T-helper 1 cell treated with Interleukin-12 subunit alpha and Interleukin-12 subunit beta and Interleukin-4 antibody, amounts not matched to agents 30 μg/mL and 1 μg/mL, for 36 hours (primary cell): ENCODE data around the gene KCTD10.

Source experiments
- H3K27ac Mint-ChIP-seq: one replicate; pipeline ENCODE4 v1.8.0; 2021; ENCODE audit warnings: mild to moderate bottlenecking, mixed read lengths
- H3K27me3 Mint-ChIP-seq: one replicate; pipeline ENCODE4 v1.8.0; 2021; ENCODE audit warnings: low read depth, mixed read lengths
- H3K36me3 Mint-ChIP-seq: one replicate; pipeline ENCODE4 v1.8.0; 2021; ENCODE audit warnings: low read depth, mixed read lengths
- H3K4me1 Mint-ChIP-seq: one replicate; pipeline ENCODE4 v1.8.0; 2021; ENCODE audit warnings: low read depth, mixed read lengths
- H3K4me3 Mint-ChIP-seq: one replicate; pipeline ENCODE4 v1.8.0; 2021; ENCODE audit warnings: mild to moderate bottlenecking, moderate library complexity, mixed read lengths
- H3K9me3 Mint-ChIP-seq: one replicate; pipeline ENCODE4 v1.8.0; 2021; ENCODE audit warnings: mixed read lengths

Gene KCTD10

GRCh38 chr12:109477185-109477962 is at the start of gene KCTD10, which contains the start of gene UBE3B:
TSS of gene KCTD10 (minus strand) at chr12:109477300. CDS start at chr12:109477262, 38 bp downstream.
TSS of gene UBE3B (plus strand) at chr12:109477634. CDS start at chr12:109483552, 5,918 bp downstream.
- Mint-ChIP-seq H3K4me3 (peak within 1 kb of the TSS; percentile 99), H3K9me3 (no peaks in the 10 kb centered on the region), H3K36me3 (no peaks in the 10 kb centered on the region), H3K4me1 (peaks cover 28% of the 10 kb centered on the region), H3K27ac (peak within 1 kb of the TSS; percentile 98), H3K27me3 (no peaks in the 10 kb centered on the region)

- H3K9me3 Mint-ChIP-seq, result no peaks in the 10 kb centered on the region
- H3K4me3 Mint-ChIP-seq, result no peak overlapping the region
- H3K27me3 Mint-ChIP-seq, result no peaks in the 10 kb centered on the region
- peaks cover 12% of the 10 kb centered on the region for H3K36me3 Mint-ChIP-seq
- H3K27ac Mint-ChIP-seq, result no peak overlapping the region
- H3K4me1 Mint-ChIP-seq, result no peaks in the 10 kb centered on the region
Measured at GRCh38 chr12:109525279-109525585, 48.1 kb upstream of the KCTD10 start.

GRCh38 chr12:109524466-109525278 is 47.6 kb upstream of the KCTD10 start:
- H3K27me3 Mint-ChIP-seq, result no peaks in the 10 kb centered on the region
- H3K36me3 Mint-ChIP-seq, result peaks cover 10% of the 10 kb centered on the region
- H3K4me1 Mint-ChIP-seq, result no peaks in the 10 kb centered on the region
- no peaks in the 10 kb centered on the region for H3K9me3 Mint-ChIP-seq
- H3K4me3 Mint-ChIP-seq, result no peak overlapping the region
- no peak overlapping the region for H3K27ac Mint-ChIP-seq

GRCh38 chr12:109523504-109523903 is 46.4 kb upstream of the KCTD10 start:
- Mint-ChIP-seq H3K9me3 (no peaks in the 10 kb centered on the region), H3K4me1 (no peaks in the 10 kb centered on the region), H3K27me3 (no peaks in the 10 kb centered on the region), H3K27ac (no peak overlapping the region), H3K4me3 (no peak overlapping the region), H3K36me3 (peaks cover 14% of the 10 kb centered on the region)

GRCh38 chr12:109523071-109523470 is 46.0 kb upstream of the KCTD10 start:
- Mint-ChIP-seq H3K27me3 (no peaks in the 10 kb centered on the region), H3K9me3 (no peaks in the 10 kb centered on the region), H3K4me3 (no peak overlapping the region), H3K27ac (no peak overlapping the region), H3K36me3 (peaks cover 18% of the 10 kb centered on the region), H3K4me1 (no peaks in the 10 kb centered on the region)

GRCh38 chr12:109521831-109522230 is 44.7 kb upstream of the KCTD10 start:
- no peak overlapping the region for H3K27ac Mint-ChIP-seq
- H3K9me3 Mint-ChIP-seq, result no peaks in the 10 kb centered on the region
- no peaks in the 10 kb centered on the region for H3K27me3 Mint-ChIP-seq
- peaks cover 26% of the 10 kb centered on the region for H3K36me3 Mint-ChIP-seq
- no peak overlapping the region for H3K4me3 Mint-ChIP-seq
- H3K4me1 Mint-ChIP-seq, result no peaks in the 10 kb centered on the region

- Mint-ChIP-seq H3K36me3 (peaks cover 26% of the 10 kb centered on the region), H3K4me1 (no peaks in the 10 kb centered on the region), H3K9me3 (no peaks in the 10 kb centered on the region), H3K4me3 (no peak overlapping the region), H3K27me3 (no peaks in the 10 kb centered on the region), H3K27ac (no peak overlapping the region)
Measured at GRCh38 chr12:109519787-109520186, 42.7 kb upstream of the KCTD10 start.

- H3K27me3 Mint-ChIP-seq, result no peaks in the 10 kb centered on the region
- no peaks in the 10 kb centered on the region for H3K4me1 Mint-ChIP-seq
- H3K27ac Mint-ChIP-seq, result no peak overlapping the region
- peaks cover 30% of the 10 kb centered on the region for H3K36me3 Mint-ChIP-seq
- H3K9me3 Mint-ChIP-seq, result no peaks in the 10 kb centered on the region
- H3K4me3 Mint-ChIP-seq, result no peak overlapping the region
Measured at GRCh38 chr12:109518820-109519665, 41.9 kb upstream of the KCTD10 start.

- H3K27ac Mint-ChIP-seq, result no peak overlapping the region
- no peaks in the 10 kb centered on the region for H3K4me1 Mint-ChIP-seq
- H3K36me3 Mint-ChIP-seq, result peaks cover 30% of the 10 kb centered on the region
- H3K4me3 Mint-ChIP-seq, result no peak overlapping the region
- H3K27me3 Mint-ChIP-seq, result no peaks in the 10 kb centered on the region
- H3K9me3 Mint-ChIP-seq, result no peaks in the 10 kb centered on the region
Measured at GRCh38 chr12:109517619-109518018, 40.5 kb upstream of the KCTD10 start.

GRCh38 chr12:109513977-109514376 is 36.9 kb upstream of the KCTD10 start:
- Mint-ChIP-seq H3K9me3 (no peaks in the 10 kb centered on the region), H3K36me3 (peaks cover 47% of the 10 kb centered on the region), H3K27me3 (no peaks in the 10 kb centered on the region), H3K4me3 (no peak overlapping the region), H3K4me1 (no peaks in the 10 kb centered on the region), H3K27ac (no peak overlapping the region)

- peaks cover 46% of the 10 kb centered on the region for H3K36me3 Mint-ChIP-seq
- H3K4me1 Mint-ChIP-seq, result no peaks in the 10 kb centered on the region
- no peaks in the 10 kb centered on the region for H3K27me3 Mint-ChIP-seq
- no peak overlapping the region for H3K27ac Mint-ChIP-seq
- no peaks in the 10 kb centered on the region for H3K9me3 Mint-ChIP-seq
- H3K4me3 Mint-ChIP-seq, result no peak overlapping the region
Measured at GRCh38 chr12:109513051-109513450, 36.0 kb upstream of the KCTD10 start.

GRCh38 chr12:109512608-109513007 is 35.5 kb upstream of the KCTD10 start:
- no peaks in the 10 kb centered on the region for H3K4me1 Mint-ChIP-seq
- no peaks in the 10 kb centered on the region for H3K27me3 Mint-ChIP-seq
- H3K4me3 Mint-ChIP-seq, result no peak overlapping the region
- H3K36me3 Mint-ChIP-seq, result peaks cover 46% of the 10 kb centered on the region
- H3K27ac Mint-ChIP-seq, result no peak overlapping the region
- no peaks in the 10 kb centered on the region for H3K9me3 Mint-ChIP-seq

- no peaks in the 10 kb centered on the region for H3K9me3 Mint-ChIP-seq
- H3K36me3 Mint-ChIP-seq, result peaks cover 41% of the 10 kb centered on the region
- H3K4me3 Mint-ChIP-seq, result no peak overlapping the region
- no peaks in the 10 kb centered on the region for H3K4me1 Mint-ChIP-seq
- H3K27me3 Mint-ChIP-seq, result no peaks in the 10 kb centered on the region
- no peak overlapping the region for H3K27ac Mint-ChIP-seq
Measured at GRCh38 chr12:109510196-109510595, 33.1 kb upstream of the KCTD10 start.

GRCh38 chr12:109504068-109504467 is 27.0 kb upstream of the KCTD10 start:
- H3K4me3 Mint-ChIP-seq, result no peak overlapping the region
- no peak overlapping the region for H3K27ac Mint-ChIP-seq
- H3K9me3 Mint-ChIP-seq, result no peaks in the 10 kb centered on the region
- no peaks in the 10 kb centered on the region for H3K4me1 Mint-ChIP-seq
- H3K27me3 Mint-ChIP-seq, result no peaks in the 10 kb centered on the region
- H3K36me3 Mint-ChIP-seq, result peaks cover 43% of the 10 kb centered on the region
